OCI-LY1 (cell line): Measurements from ENCODE around the gene FILIP1L.

ENCODE experiments used
- H2AFZ ChIP-seq: fragments of 200-600 bp; sonication (generic), shearing (Covaris generic); 2 replicates; pipeline ENCODE4 v1.6.0; 2014; ENCODE audit warnings: antibody characterized with exemption, mild to moderate bottlenecking, low read length
- H3F3A ChIP-seq: fragments of 200-600 bp; sonication (generic), shearing (Covaris generic); 2 replicates; pipeline ENCODE4 v1.6.0; 2014; ENCODE audit warnings: mild to moderate bottlenecking, antibody characterized with exemption, low read length, moderate library complexity; ENCODE audit not compliant: insufficient read depth
- H3K27ac ChIP-seq: fragments of 200-600 bp; sonication (generic); 2 replicates; pipeline ENCODE4 v1.5.1; 2014; ENCODE audit warnings: low read length, mixed run types, mild to moderate bottlenecking, low read depth; ENCODE audit not compliant: poor library complexity, severe bottlenecking
- H3K27me3 ChIP-seq: fragments of 200-600 bp; sonication (generic); 2 replicates; pipeline ENCODE4 v1.6.0; 2014; ENCODE audit warnings: antibody characterized with exemption, mild to moderate bottlenecking, low read length, moderate library complexity; ENCODE audit not compliant: insufficient read depth
- H3K36me3 ChIP-seq: fragments of 200-600 bp; sonication (generic); 2 replicates; pipeline ENCODE4 v1.6.1; 2014; ENCODE audit warnings: mild to moderate bottlenecking, antibody characterized with exemption, low read length, moderate library complexity, mixed read lengths; ENCODE audit not compliant: insufficient read depth
- H3K4me1 ChIP-seq: fragments of 200-600 bp; sonication (generic); 2 replicates; pipeline ENCODE4 v1.5.1; 2014; ENCODE audit warnings: mild to moderate bottlenecking, low read length, moderate library complexity; ENCODE audit not compliant: insufficient read depth, severe bottlenecking
- H3K4me2 ChIP-seq: fragments of 200-600 bp; sonication (generic), shearing (Covaris generic); 2 replicates; pipeline ENCODE4 v1.6.1; 2014; ENCODE audit warnings: low read length
- H3K4me3 ChIP-seq: fragments of 200-600 bp; sonication (generic); 2 replicates; pipeline ENCODE4 v1.5.1; 2014; ENCODE audit warnings: low read length, low read depth, mild to moderate bottlenecking, mixed read lengths; ENCODE audit not compliant: poor library complexity, severe bottlenecking
- H3K79me2 ChIP-seq: fragments of 200-600 bp; shearing (Covaris generic); 2 replicates; pipeline ENCODE4 v1.6.1; 2016; ENCODE audit warnings: mixed run types, low read length, mixed read lengths; ENCODE audit not compliant: insufficient read depth
- H3K9ac ChIP-seq: fragments of 200-600 bp; sonication (generic), shearing (Covaris generic); 2 replicates; pipeline ENCODE4 v1.6.1; 2014; ENCODE audit warnings: mild to moderate bottlenecking, low read length, mixed read lengths
- H3K9me2 ChIP-seq: fragments of 200-600 bp; sonication (generic), shearing (Covaris generic); 2 replicates; pipeline ENCODE4 v1.6.1; 2014; ENCODE audit warnings: low read depth, mild to moderate bottlenecking, low read length, mixed read lengths
- H3K9me3 ChIP-seq: fragments of 200-600 bp; shearing (Covaris generic); 2 replicates; pipeline ENCODE4 v1.6.1; 2014; ENCODE audit warnings: low read length, mixed read lengths
- H4K20me1 ChIP-seq: fragments of 200-600 bp; sonication (generic), shearing (Covaris generic); 2 replicates; pipeline ENCODE4 v1.6.0; 2016; ENCODE audit warnings: mild to moderate bottlenecking, low read length; ENCODE audit not compliant: insufficient read depth
- EZH2 ChIP-seq: fragments of 200-600 bp; sonication (generic), shearing (Covaris generic); IDR thresholded peaks from 2 replicates; pipeline ENCODE4 v1.8.0; 2017; ENCODE audit warnings: borderline replicate concordance, mixed run types, mild to moderate bottlenecking, antibody characterized with exemption, low read length, moderate library complexity, mixed read lengths
- TF ChIP-seq, protein P1 (sequence below): fragments of 200-600 bp; sonication (generic), shearing (Covaris generic); IDR thresholded peaks from 2 replicates; pipeline ENCODE4 v1.5.1; 2017; ENCODE audit warnings: mild to moderate bottlenecking, antibody characterized with exemption, low read length, moderate library complexity, mixed read lengths

The FILIP1L gene

DNA sequence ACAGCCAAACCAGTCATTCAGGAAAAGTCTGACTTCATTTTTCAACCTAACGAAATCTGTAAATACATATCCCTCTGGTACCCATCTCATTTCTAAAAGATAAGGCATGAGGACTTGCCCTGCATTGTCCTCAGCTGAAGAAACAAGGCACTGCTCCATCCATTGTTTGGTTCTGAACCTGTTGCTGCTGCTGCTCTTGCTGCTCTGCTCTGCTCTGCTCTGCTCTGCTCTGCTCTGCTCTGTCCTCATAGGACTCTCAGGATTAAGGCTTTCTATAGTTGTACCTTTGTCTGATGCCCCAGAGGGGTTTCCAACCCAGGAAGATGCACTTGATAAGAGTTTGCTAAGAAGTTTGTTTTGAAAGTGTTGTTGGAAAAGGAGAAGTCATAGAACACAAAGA, 258.4 kb downstream of the FILIP1L start:
- H3K27ac ChIP-seq = no peak overlapping the region
- H4K20me1 ChIP-seq = no peaks in the 10 kb centered on the region
- no peaks in the 10 kb centered on the region for H3K9me2 ChIP-seq
- H3K79me2 ChIP-seq = no peaks in the 10 kb centered on the region
- H3K4me3 ChIP-seq = no peak overlapping the region
- no peaks in the 10 kb centered on the region for H3K27me3 ChIP-seq
- TF ChIP-seq, protein P1, sequence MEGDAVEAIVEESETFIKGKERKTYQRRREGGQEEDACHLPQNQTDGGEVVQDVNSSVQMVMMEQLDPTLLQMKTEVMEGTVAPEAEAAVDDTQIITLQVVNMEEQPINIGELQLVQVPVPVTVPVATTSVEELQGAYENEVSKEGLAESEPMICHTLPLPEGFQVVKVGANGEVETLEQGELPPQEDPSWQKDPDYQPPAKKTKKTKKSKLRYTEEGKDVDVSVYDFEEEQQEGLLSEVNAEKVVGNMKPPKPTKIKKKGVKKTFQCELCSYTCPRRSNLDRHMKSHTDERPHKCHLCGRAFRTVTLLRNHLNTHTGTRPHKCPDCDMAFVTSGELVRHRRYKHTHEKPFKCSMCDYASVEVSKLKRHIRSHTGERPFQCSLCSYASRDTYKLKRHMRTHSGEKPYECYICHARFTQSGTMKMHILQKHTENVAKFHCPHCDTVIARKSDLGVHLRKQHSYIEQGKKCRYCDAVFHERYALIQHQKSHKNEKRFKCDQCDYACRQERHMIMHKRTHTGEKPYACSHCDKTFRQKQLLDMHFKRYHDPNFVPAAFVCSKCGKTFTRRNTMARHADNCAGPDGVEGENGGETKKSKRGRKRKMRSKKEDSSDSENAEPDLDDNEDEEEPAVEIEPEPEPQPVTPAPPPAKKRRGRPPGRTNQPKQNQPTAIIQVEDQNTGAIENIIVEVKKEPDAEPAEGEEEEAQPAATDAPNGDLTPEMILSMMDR = no peak
- no peak for TF ChIP-seq EZH2
- H3K4me1 ChIP-seq = no peaks in the 10 kb centered on the region
- H2AFZ ChIP-seq = no peak overlapping the region
- no peak overlapping the region for H3K4me2 ChIP-seq
- no peaks in the 10 kb centered on the region for H3K36me3 ChIP-seq
- no peak overlapping the region for H3K9ac ChIP-seq
- no peaks in the 10 kb centered on the region for H3F3A ChIP-seq
- no peaks in the 10 kb centered on the region for H3K9me3 ChIP-seq

DNA sequence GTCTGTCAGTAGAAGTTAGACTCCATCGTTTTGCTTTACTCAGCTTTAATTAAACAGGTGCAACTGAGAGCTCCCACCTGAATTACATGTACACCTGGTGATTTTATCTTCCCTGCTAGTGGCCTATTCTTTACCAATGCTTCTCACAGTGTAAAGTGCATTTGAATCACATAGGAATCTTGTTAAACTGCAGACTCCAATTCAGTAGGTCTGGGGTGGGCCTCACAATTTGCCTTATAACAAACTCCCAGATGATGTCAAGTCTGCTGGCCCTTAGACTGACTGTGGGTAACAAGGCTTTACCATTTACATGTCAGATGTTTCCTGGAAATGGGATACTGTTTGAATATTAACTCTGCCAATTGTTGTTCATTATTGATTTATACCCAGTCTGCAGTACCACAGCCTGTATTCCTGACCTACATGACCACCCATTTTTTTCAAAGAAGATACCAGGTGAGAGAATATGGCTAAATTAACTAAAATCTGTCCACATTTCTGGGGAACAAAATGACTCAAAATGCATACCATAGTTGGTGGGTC, 259.5 kb downstream of the FILIP1L start:
- Histone ChIP-seq H3K9me2 (no peaks in the 10 kb centered on the region), H2AFZ (no peak overlapping the region), H3K36me3 (no peaks in the 10 kb centered on the region), H3K4me3 (no peak overlapping the region), H4K20me1 (no peaks in the 10 kb centered on the region), H3K4me2 (no peak overlapping the region), H3K79me2 (no peaks in the 10 kb centered on the region), H3K9me3 (no peaks in the 10 kb centered on the region), H3K27ac (no peak overlapping the region), H3F3A (no peaks in the 10 kb centered on the region), H3K9ac (no peak overlapping the region), H3K27me3 (no peaks in the 10 kb centered on the region), H3K4me1 (no peaks in the 10 kb centered on the region)
- TF ChIP-seq EZH2 = no peak
- TF ChIP-seq, protein P1 = no peak

DNA sequence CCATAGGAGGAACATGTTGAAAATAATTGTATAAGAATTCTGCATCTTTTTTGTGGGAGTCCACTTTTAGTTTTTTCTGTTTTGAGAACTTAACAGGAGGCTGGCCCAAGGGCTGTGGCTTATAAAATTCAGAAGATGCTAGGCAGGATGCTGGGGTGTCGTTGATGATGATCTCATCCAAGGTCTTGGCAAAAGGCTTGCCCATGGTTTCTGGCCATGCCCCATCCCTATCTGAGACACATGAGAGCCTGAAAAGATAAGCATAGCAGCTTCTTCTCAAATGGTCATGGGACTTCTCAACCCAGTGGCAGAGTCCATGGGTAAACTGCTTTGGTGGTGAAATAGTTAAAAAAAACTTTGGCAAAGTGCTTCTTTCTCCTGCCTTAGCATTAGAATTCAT, 261.4 kb downstream of the FILIP1L start:
- Histone ChIP-seq H3F3A (no peaks in the 10 kb centered on the region), H3K9ac (no peak overlapping the region), H3K79me2 (no peaks in the 10 kb centered on the region), H3K27me3 (no peaks in the 10 kb centered on the region), H3K4me1 (no peaks in the 10 kb centered on the region), H3K36me3 (no peaks in the 10 kb centered on the region), H3K9me3 (no peaks in the 10 kb centered on the region), H4K20me1 (no peaks in the 10 kb centered on the region), H3K9me2 (no peaks in the 10 kb centered on the region), H3K4me2 (no peak overlapping the region), H3K27ac (no peak overlapping the region), H3K4me3 (no peak overlapping the region), H2AFZ (no peak overlapping the region)
- no peak for TF ChIP-seq EZH2

- Histone ChIP-seq H3K4me2 (no peak overlapping the region), H2AFZ (no peak overlapping the region), H3K27ac (no peak overlapping the region), H3K9me3 (no peaks in the 10 kb centered on the region), H3K27me3 (no peaks in the 10 kb centered on the region), H3K36me3 (no peaks in the 10 kb centered on the region), H3K79me2 (no peaks in the 10 kb centered on the region), H4K20me1 (no peaks in the 10 kb centered on the region), H3K4me1 (no peaks in the 10 kb centered on the region), H3F3A (no peaks in the 10 kb centered on the region), H3K9ac (no peak overlapping the region), H3K9me2 (no peaks in the 10 kb centered on the region), H3K4me3 (no peak overlapping the region)
- TF ChIP-seq, protein P1 = no peak
- no peak for TF ChIP-seq EZH2
Measured at GRCh38 chr3:99851955-99852354, 262.3 kb downstream of the FILIP1L start.
